Ishikawa (cell line): ENCODE measurements around the gene TRPV3.

Experiments
- CEBPB ChIP-seq: IDR thresholded peaks from 2 replicates; pipeline ENCODE4 v1.6.1; 2012
- CREB1 ChIP-seq: IDR thresholded peaks from 2 replicates; pipeline ENCODE4 v1.6.1; 2012; ENCODE audit warnings: low read depth
- EGR1 ChIP-seq: IDR thresholded peaks from 2 replicates; pipeline ENCODE4 v1.6.1; 2012
- EP300 ChIP-seq: IDR thresholded peaks from 2 replicates; pipeline ENCODE4 v1.6.1; 2012; ENCODE audit warnings: borderline replicate concordance
- FOXM1 ChIP-seq: IDR thresholded peaks from 2 replicates; pipeline ENCODE4 v1.6.1; 2012; ENCODE audit warnings: low read depth, borderline replicate concordance
- MAX ChIP-seq: IDR thresholded peaks from 2 replicates; pipeline ENCODE4 v1.6.1; 2012
- NFIC ChIP-seq: IDR thresholded peaks from 2 replicates; pipeline ENCODE4 v1.6.1; 2012
- RAD21 ChIP-seq: IDR thresholded peaks from 2 replicates; pipeline ENCODE4 v1.6.1; 2012; ENCODE audit warnings: low read depth
- REST ChIP-seq: IDR thresholded peaks from 2 replicates; pipeline ENCODE4 v1.6.1; 2012; ENCODE audit warnings: low read depth, mild to moderate bottlenecking
- TAF1 ChIP-seq: IDR thresholded peaks from 2 replicates; pipeline ENCODE4 v1.6.1; 2012; ENCODE audit warnings: low read depth, mild to moderate bottlenecking
- TCF12 ChIP-seq: IDR thresholded peaks from 2 replicates; pipeline ENCODE4 v1.6.1; 2012; ENCODE audit warnings: low read depth
- TEAD4 ChIP-seq: IDR thresholded peaks from 2 replicates; pipeline ENCODE4 v1.6.1; 2012
- USF1 ChIP-seq: IDR thresholded peaks from 2 replicates; pipeline ENCODE4 v1.6.1; 2012
- YY1 ChIP-seq: IDR thresholded peaks from 2 replicates; pipeline ENCODE4 v1.6.1; 2012; ENCODE audit warnings: low read depth
- ZBTB7A ChIP-seq: IDR thresholded peaks from 2 replicates; pipeline ENCODE4 v1.6.1; 2012; ENCODE audit warnings: low read depth

Gene TRPV3

GRCh38 chr17:3531266-3532101, 26.1 kb downstream of the TRPV3 start:
- TF ChIP-seq ZBTB7A (no peak), FOXM1 (no peak), MAX (no peak)

GRCh38 chr17:3529817-3530741, 27.5 kb downstream of the TRPV3 start:
- TF ChIP-seq YY1 (no peak), TCF12 (0 out of 2 replicates have a peak, but pooled peaks have one; percentile 12), EP300 (0 out of 2 replicates have a peak, but pooled peaks have one; percentile 15), FOXM1 (no peak), TAF1 (no peak), CREB1 (no peak), NFIC (no peak), EGR1 (no peak), MAX (no peak; the same call in none of the 2 replicates), RAD21 (no peak), REST (no peak), USF1 (no peak), CEBPB (no peak), TEAD4 (peak; percentile 74), ZBTB7A (no peak)

- TF ChIP-seq CEBPB (no peak), MAX (no peak), NFIC (no peak), TAF1 (no peak), TCF12 (no peak), FOXM1 (no peak), RAD21 (no peak), USF1 (no peak), ZBTB7A (no peak), EGR1 (no peak), REST (no peak), EP300 (no peak), YY1 (no peak), TEAD4 (no peak), CREB1 (no peak)
Observed at GRCh38 chr17:3528880-3529511, 28.6 kb downstream of the TRPV3 start.

GRCh38 chr17:3528403-3528851, 29.2 kb downstream of the TRPV3 start:
- no peak for TF ChIP-seq RAD21
- no peak for TF ChIP-seq YY1
- no peak for TF ChIP-seq EP300
- no peak for TF ChIP-seq USF1
- no peak for TF ChIP-seq REST
- no peak for TF ChIP-seq CREB1
- no peak for TF ChIP-seq NFIC
- TF ChIP-seq TAF1, result no peak
- TF ChIP-seq FOXM1, result no peak
- no peak for TF ChIP-seq TEAD4
